ENCODE measurements around the gene ATG13.

ATG13 gene

GRCh38 chr11:46593550-46594373 is 23.6 kb upstream of the ATG13 start, which contains the start of gene AMBRA1:
TSS of gene AMBRA1 (minus strand) at chr11:46594023. CDS start at chr11:46548380, 45,643 bp downstream.
- no peaks in the 10 kb centered on the region for H3K36me3 ChIP-seq (ENCODE audit: control insufficient read depth in 1 of 2, insufficient read depth in 2 of 2, low read length in 2 of 2)
- peak within 1 kb of the TSS; percentile 79 to 88 for H3K9ac ChIP-seq (ENCODE audit: low read depth in 1 of 2, low read length in 2 of 2)
- H3K27me3 ChIP-seq (ENCODE audit: control insufficient read depth in 1 of 2, insufficient read depth in 2 of 2, low read length in 2 of 2): no peaks in the 10 kb centered on the region
- H3K27ac ChIP-seq (ENCODE audit: low read depth, low read length): peak within 1 kb of the TSS; percentile 66
- peaks cover 20 to 31% of the 10 kb centered on the region in 2 donors for H3K4me1 ChIP-seq (ENCODE audit: control insufficient read depth in 1 of 2, insufficient read depth in 2 of 2, low read length in 2 of 2)
- H3K4me3 ChIP-seq (ENCODE audit: low read depth in 1 of 2, low read length in 2 of 2): peak within 1 kb of the TSS; percentile 88 to 94
- H3K9me3 ChIP-seq (ENCODE audit: control insufficient read depth in 1 of 2, low read length in 2 of 2): no peaks in the 10 kb centered on the region

- Histone ChIP-seq H3K4me3 (ENCODE audit: low read depth in 1 of 2, low read length in 2 of 2) (peak overlapping the region; percentile 88 to 94), H3K36me3 (ENCODE audit: control insufficient read depth in 1 of 2, insufficient read depth in 2 of 2, low read length in 2 of 2) (no peaks in the 10 kb centered on the region), H3K9me3 (ENCODE audit: control insufficient read depth in 1 of 2, low read length in 2 of 2) (no peaks in the 10 kb centered on the region), H3K27me3 (ENCODE audit: control insufficient read depth in 1 of 2, insufficient read depth in 2 of 2, low read length in 2 of 2) (no peaks in the 10 kb centered on the region), H3K9ac (ENCODE audit: low read depth in 1 of 2, low read length in 2 of 2) (peak overlapping the region; percentile 20 to 88), H3K4me1 (ENCODE audit: control insufficient read depth in 1 of 2, insufficient read depth in 2 of 2, low read length in 2 of 2) (peaks cover 20 to 30% of the 10 kb centered on the region in 2 donors), H3K27ac (ENCODE audit: low read depth, low read length) (no peak overlapping the region)
These were observed 23.0 kb upstream of the ATG13 start for GRCh38 chr11:46594374-46594700.

- Histone ChIP-seq H3K4me1 (ENCODE audit: control insufficient read depth in 1 of 2, insufficient read depth in 2 of 2, low read length in 2 of 2) (peaks cover 20 to 29% of the 10 kb centered on the region in 2 donors), H3K27me3 (ENCODE audit: control insufficient read depth in 1 of 2, insufficient read depth in 2 of 2, low read length in 2 of 2) (no peaks in the 10 kb centered on the region), H3K27ac (ENCODE audit: low read depth, low read length) (no peak overlapping the region), H3K4me3 (ENCODE audit: low read depth in 1 of 2, low read length in 2 of 2) (peak overlapping the region in 1 of 2 donors; percentile 94), H3K9me3 (ENCODE audit: control insufficient read depth in 1 of 2, low read length in 2 of 2) (no peaks in the 10 kb centered on the region), H3K36me3 (ENCODE audit: control insufficient read depth in 1 of 2, insufficient read depth in 2 of 2, low read length in 2 of 2) (no peaks in the 10 kb centered on the region), H3K9ac (ENCODE audit: low read depth in 1 of 2, low read length in 2 of 2) (no peak overlapping the region)
These were observed 22.6 kb upstream of the ATG13 start for GRCh38 chr11:46594785-46595184.

- Histone ChIP-seq H3K27ac (ENCODE audit: low read depth, low read length) (no peak overlapping the region), H3K27me3 (ENCODE audit: control insufficient read depth in 1 of 2, insufficient read depth in 2 of 2, low read length in 2 of 2) (no peaks in the 10 kb centered on the region), H3K36me3 (ENCODE audit: control insufficient read depth in 1 of 2, insufficient read depth in 2 of 2, low read length in 2 of 2) (no peaks in the 10 kb centered on the region), H3K9ac (ENCODE audit: low read depth in 1 of 2, low read length in 2 of 2) (no peak overlapping the region), H3K9me3 (ENCODE audit: control insufficient read depth in 1 of 2, low read length in 2 of 2) (no peaks in the 10 kb centered on the region), H3K4me1 (ENCODE audit: control insufficient read depth in 1 of 2, insufficient read depth in 2 of 2, low read length in 2 of 2) (peaks cover 16% of the 10 kb centered on the region in 2 donors), H3K4me3 (ENCODE audit: low read depth in 1 of 2, low read length in 2 of 2) (no peak overlapping the region)
These were observed 20.2 kb upstream of the ATG13 start for GRCh38 chr11:46597155-46597554.

- H3K4me3 ChIP-seq (ENCODE audit: low read depth in 1 of 2, low read length in 2 of 2): no peak overlapping the region
- no peak overlapping the region for H3K9ac ChIP-seq (ENCODE audit: low read depth in 1 of 2, low read length in 2 of 2)
- no peaks in the 10 kb centered on the region for H3K27me3 ChIP-seq (ENCODE audit: control insufficient read depth in 1 of 2, insufficient read depth in 2 of 2, low read length in 2 of 2)
- peaks cover 10 to 13% of the 10 kb centered on the region in 2 donors for H3K4me1 ChIP-seq (ENCODE audit: control insufficient read depth in 1 of 2, insufficient read depth in 2 of 2, low read length in 2 of 2)
- no peaks in the 10 kb centered on the region for H3K36me3 ChIP-seq (ENCODE audit: control insufficient read depth in 1 of 2, insufficient read depth in 2 of 2, low read length in 2 of 2)
- no peaks in the 10 kb centered on the region for H3K9me3 ChIP-seq (ENCODE audit: control insufficient read depth in 1 of 2, low read length in 2 of 2)
- H3K27ac ChIP-seq (ENCODE audit: low read depth, low read length): no peak overlapping the region
These were observed 19.6 kb upstream of the ATG13 start for GRCh38 chr11:46597609-46598219.

GRCh38 chr11:46599340-46600193 is 17.8 kb upstream of the ATG13 start:
- Histone ChIP-seq H3K36me3 (ENCODE audit: control insufficient read depth in 1 of 2, insufficient read depth in 2 of 2, low read length in 2 of 2) (peaks cover 0 to 6% of the 10 kb centered on the region in 2 donors), H3K9ac (ENCODE audit: low read depth in 1 of 2, low read length in 2 of 2) (no peak overlapping the region), H3K27ac (ENCODE audit: low read depth, low read length) (no peak overlapping the region), H3K27me3 (ENCODE audit: control insufficient read depth in 1 of 2, insufficient read depth in 2 of 2, low read length in 2 of 2) (no peaks in the 10 kb centered on the region), H3K9me3 (ENCODE audit: control insufficient read depth in 1 of 2, low read length in 2 of 2) (no peaks in the 10 kb centered on the region), H3K4me1 (ENCODE audit: control insufficient read depth in 1 of 2, insufficient read depth in 2 of 2, low read length in 2 of 2) (peaks cover 4 to 8% of the 10 kb centered on the region in 2 donors), H3K4me3 (ENCODE audit: low read depth in 1 of 2, low read length in 2 of 2) (no peak overlapping the region)

GRCh38 chr11:46600194-46600960 is 17.0 kb upstream of the ATG13 start:
- Histone ChIP-seq H3K36me3 (ENCODE audit: control insufficient read depth in 1 of 2, insufficient read depth in 2 of 2, low read length in 2 of 2) (peaks cover 0 to 6% of the 10 kb centered on the region in 2 donors), H3K27ac (ENCODE audit: low read depth, low read length) (no peak overlapping the region), H3K4me1 (ENCODE audit: control insufficient read depth in 1 of 2, insufficient read depth in 2 of 2, low read length in 2 of 2) (peaks cover 4 to 6% of the 10 kb centered on the region in 2 donors), H3K4me3 (ENCODE audit: low read depth in 1 of 2, low read length in 2 of 2) (no peak overlapping the region), H3K9ac (ENCODE audit: low read depth in 1 of 2, low read length in 2 of 2) (no peak overlapping the region), H3K9me3 (ENCODE audit: control insufficient read depth in 1 of 2, low read length in 2 of 2) (no peaks in the 10 kb centered on the region), H3K27me3 (ENCODE audit: control insufficient read depth in 1 of 2, insufficient read depth in 2 of 2, low read length in 2 of 2) (no peaks in the 10 kb centered on the region)

GRCh38 chr11:46601129-46601528 is 16.2 kb upstream of the ATG13 start:
- no peak overlapping the region for H3K9ac ChIP-seq (ENCODE audit: low read depth in 1 of 2, low read length in 2 of 2)
- H3K4me1 ChIP-seq (ENCODE audit: control insufficient read depth in 1 of 2, insufficient read depth in 2 of 2, low read length in 2 of 2): peaks cover 4 to 6% of the 10 kb centered on the region in 2 donors
- H3K27ac ChIP-seq (ENCODE audit: low read depth, low read length): no peak overlapping the region
- H3K27me3 ChIP-seq (ENCODE audit: control insufficient read depth in 1 of 2, insufficient read depth in 2 of 2, low read length in 2 of 2): no peaks in the 10 kb centered on the region
- no peak overlapping the region for H3K4me3 ChIP-seq (ENCODE audit: low read depth in 1 of 2, low read length in 2 of 2)
- no peaks in the 10 kb centered on the region for H3K9me3 ChIP-seq (ENCODE audit: control insufficient read depth in 1 of 2, low read length in 2 of 2)
- H3K36me3 ChIP-seq (ENCODE audit: control insufficient read depth in 1 of 2, insufficient read depth in 2 of 2, low read length in 2 of 2): peaks cover 0 to 6% of the 10 kb centered on the region in 2 donors

GRCh38 chr11:46603704-46604308 is 13.5 kb upstream of the ATG13 start:
- Histone ChIP-seq H3K9ac (ENCODE audit: low read depth in 1 of 2, low read length in 2 of 2) (no peak overlapping the region), H3K9me3 (ENCODE audit: control insufficient read depth in 1 of 2, low read length in 2 of 2) (no peaks in the 10 kb centered on the region), H3K4me3 (ENCODE audit: low read depth in 1 of 2, low read length in 2 of 2) (no peak overlapping the region), H3K36me3 (ENCODE audit: control insufficient read depth in 1 of 2, insufficient read depth in 2 of 2, low read length in 2 of 2) (peaks cover 0 to 6% of the 10 kb centered on the region in 2 donors), H3K4me1 (ENCODE audit: control insufficient read depth in 1 of 2, insufficient read depth in 2 of 2, low read length in 2 of 2) (no peaks in the 10 kb centered on the region), H3K27ac (ENCODE audit: low read depth, low read length) (no peak overlapping the region), H3K27me3 (ENCODE audit: control insufficient read depth in 1 of 2, insufficient read depth in 2 of 2, low read length in 2 of 2) (no peaks in the 10 kb centered on the region)

Data from duodenal mucosa (tissue), 2 donors.